Choroid plexus epithelial cell (primary cell): Measurements from ENCODE around the gene ACCSL.

Experiments
- DNase-seq: peaks from one replicate; pipeline ENCODE4 v3.0.0-alpha.2; 2010; ENCODE audit warnings: low read depth
- H3K4me3 ChIP-seq: 2 replicates; pipeline ENCODE4 v1.5.1; 2011; ENCODE audit warnings: low read depth, mild to moderate bottlenecking, control low read depth, low read length, moderate library complexity
- CTCF ChIP-seq: conservative IDR thresholded peaks from 2 replicates; pipeline ENCODE4 v1.5.1; 2011; ENCODE audit warnings: low read depth, mild to moderate bottlenecking, control low read depth, inconsistent platforms, low read length, moderate library complexity

The ACCSL gene

GRCh38 chr11:44034639-44035038 is 13.1 kb upstream of the ACCSL start:
- no peak for TF ChIP-seq CTCF
- H3K4me3 ChIP-seq, result no peak overlapping the region
- DNase-seq, result no peak

- TF ChIP-seq CTCF, result peak; percentile 95
- H3K4me3 ChIP-seq, result no peak overlapping the region
- DNase-seq, result peak; percentile 95
Observed at GRCh38 chr11:44036811-44037657, 10.7 kb upstream of the ACCSL start.

GRCh38 chr11:44037658-44037998 is 10.2 kb upstream of the ACCSL start:
- no peak for DNase-seq
- H3K4me3 ChIP-seq, result no peak overlapping the region
- no peak for TF ChIP-seq CTCF

GRCh38 chr11:44043157-44043556 is 4.6 kb upstream of the ACCSL start:
- no peak for TF ChIP-seq CTCF
- no peak for DNase-seq
- no peak overlapping the region for H3K4me3 ChIP-seq

- no peak for TF ChIP-seq CTCF
- no peak for DNase-seq
- H3K4me3 ChIP-seq, result no peak overlapping the region
Observed at GRCh38 chr11:44046182-44046581, 1.6 kb upstream of the ACCSL start.

- DNase-seq, result no peak
- H3K4me3 ChIP-seq, result no peak overlapping the region
- TF ChIP-seq CTCF, result no peak
Observed at GRCh38 chr11:44047298-44047697, 483 bp upstream of the ACCSL start.

GRCh38 chr11:44049832-44050231 is 2.1 kb downstream of the ACCSL start:
- no peak overlapping the region for H3K4me3 ChIP-seq
- TF ChIP-seq CTCF, result no peak
- DNase-seq, result no peak
